Transverse colon (tissue), 4 donors: ENCODE results near the gene NUAK2. TPM values are rescaled to one million over a fixed set of nuclear protein-coding genes. Genes with fewer than 3 reads are reported as not detected.

Experiments
- DNase-seq: peaks from one replicate; pipeline ENCODE4 v3.0.0-alpha.2; 2019
- H3K27ac ChIP-seq, 4 donors: fragments of 200-600 bp; sonication (generic); 2 replicates each; pipeline ENCODE4 v1.5.1; 2016 to 2018; ENCODE audit warnings: inconsistent platforms in 4 of 4
- H3K27me3 ChIP-seq: fragments of 200-600 bp; sonication (generic); 2 replicates; pipeline ENCODE4 v1.5.1; 2017; ENCODE audit warnings: inconsistent platforms
- H3K36me3 ChIP-seq, 4 donors: fragments of 200-600 bp; sonication (generic); 2 replicates each; pipeline ENCODE4 v1.5.1; 2017 to 2019; ENCODE audit warnings: inconsistent platforms in 4 of 4
- H3K4me1 ChIP-seq, 4 donors: fragments of 200-600 bp; sonication (generic); 2 replicates each; pipeline ENCODE4 v1.5.1; 2017 to 2020; ENCODE audit warnings: inconsistent platforms in 4 of 4
- H3K4me3 ChIP-seq, 4 donors: fragments of 200-600 bp; sonication (generic); 1 replicate in 1 of 4; 2 replicates in 3 of 4; pipeline versions ENCODE4 v1.5.1 to v1.6.1; 2017 to 2019; ENCODE audit warnings: inconsistent platforms in 4 of 4
- H3K9me3 ChIP-seq, 2 donors: fragments of 200-600 bp; sonication (generic); 2 replicates each; pipeline ENCODE4 v1.5.1; 2017 to 2019; ENCODE audit warnings: inconsistent platforms in 2 of 2
- CTCF ChIP-seq, 5 experiments: fragments of 200-600 bp in 3 of 5; fragments of 450-650 bp in 2 of 5; sonication (generic) in 3 of 5; IDR thresholded peaks; 1 replicate in 2 of 5; 2 replicates in 3 of 5; pipeline ENCODE4 v1.5.1; 2016 to 2017; ENCODE audit warnings: antibody characterized with exemption in 5 of 5, inconsistent platforms in 3 of 5, mild to moderate bottlenecking in 2 of 5, moderate library complexity in 1 of 5
- EP300 ChIP-seq: sonication (generic); formaldehyde crosslinking; IDR thresholded peaks from one replicate; pipeline ENCODE4 v1.6.1; 2017; ENCODE audit warnings: antibody characterized with exemption, low read depth
- POLR2A ChIP-seq: fragments of 450-650 bp; IDR thresholded peaks from one replicate; pipeline ENCODE4 v1.6.1; 2016; ENCODE audit warnings: antibody characterized with exemption, mild to moderate bottlenecking, moderate library complexity
- POLR2AphosphoS5 ChIP-seq, 3 donors: sonication (generic); formaldehyde crosslinking; IDR thresholded peaks; one replicate each; pipeline ENCODE4 v1.6.1; 2016; ENCODE audit warnings: antibody characterized with exemption in 3 of 3
- WGBS, 2 donors: methylation state at CpG; one replicate each; pipeline ENCODE4 v1.1.5; 2018; ENCODE audit warnings: low coverage in 1 of 2; 5-methylcytosine and 5-hydroxymethylcytosine counted together
- in situ Hi-C, 4 donors: fragments of 200-750 bp; cut with MboI; loops; one replicate each; pipeline versions ENCODE4 v1.15.0 to v1.15.1; 2017; ENCODE audit warnings: low sequenced_read_pairs in 3 of 4, low pct_ligation_motif_present in 1 of 4, low pct_unique_long_range_greater_than_20kb in 1 of 4
- intact Hi-C: fragments of 100-400 bp; cut with DNase I; formaldehyde crosslinking; loops from one replicate; pipeline ENCODE4 v1.15.1; 2023; ENCODE audit warnings: low total_unique reads
- total RNA-seq, 4 donors: library from RNA; depleted of rRNA; stranded (reverse); fragments of >200 nt; gene quantifications; one replicate each; pipeline ENCODE4 v1.1.0, GENCODE V29; 2016

The NUAK2 gene
- total RNA-seq, 4 donors from 2014 or later = 12.5 to 46.8 (median 24.4) TPM

- in situ Hi-C loops = no loop called here
- DNase-seq = no peak
- Histone ChIP-seq H3K9me3 (no peaks in the 10 kb centered on the region), H3K36me3 (peaks cover 0 to 6% (median 2%) of the 10 kb centered on the region in 4 donors), H3K27ac (peak overlapping the region; percentile 84 to 93 (median 90)), H3K4me1 (peaks cover 48 to 92% (median 67%) of the 10 kb centered on the region in 4 donors), H3K4me3 (no peak overlapping the region), H3K27me3 (no peaks in the 10 kb centered on the region)
- intact Hi-C loops = no loop called here
- WGBS, 2 donors = 73% methylated on average over 5 of the region's 5 CpGs; no CpG with 5 or more reads in 1 of the 2 donors
- TF ChIP-seq POLR2A (no peak), POLR2AphosphoS5 (IDR thresholded peaks at IDR 0.05) (no peak), EP300 (no peak), CTCF (IDR thresholded peaks at IDR 0.05) (no peak)
These were observed 6.4 kb downstream of the NUAK2 start for GRCh38 chr1:205315008-205315618.

DNA sequence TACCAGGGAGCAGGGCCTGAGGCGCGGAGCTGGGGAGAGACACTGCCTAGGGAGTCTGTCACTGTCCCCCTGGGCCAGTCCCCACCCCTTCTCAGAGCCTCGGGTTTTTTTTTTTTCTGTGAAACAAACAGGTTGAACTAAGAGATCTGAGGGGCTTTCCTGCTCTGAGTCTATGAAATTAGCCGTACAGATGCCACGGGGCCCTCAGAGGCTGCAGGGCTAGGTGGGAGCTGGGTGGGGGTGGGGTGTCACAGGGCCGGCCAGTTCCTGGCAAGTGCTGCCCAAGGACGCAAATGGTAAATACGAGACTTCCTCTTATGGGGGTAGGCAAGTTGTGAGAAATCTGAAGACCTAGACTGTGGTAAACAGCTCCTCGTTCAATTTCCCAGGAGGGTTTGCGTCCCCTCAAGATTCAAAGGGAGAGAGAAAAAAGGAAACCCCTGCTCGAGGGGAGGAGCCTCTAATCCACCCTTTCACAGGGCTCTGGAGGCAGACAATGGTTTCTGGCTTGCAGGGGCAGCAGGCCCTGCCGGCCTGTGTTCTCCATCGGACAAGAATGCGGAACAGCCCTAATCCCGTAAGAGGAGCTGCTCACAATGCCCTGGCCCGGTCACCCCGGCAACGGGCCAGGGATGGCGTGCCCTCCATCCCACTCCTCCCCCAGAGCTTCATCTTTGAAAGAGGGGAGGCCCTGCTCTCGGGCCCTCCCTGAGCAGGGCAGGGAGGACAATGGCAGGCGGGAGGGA, 7.8 kb downstream of the NUAK2 start:
- peak overlapping the region; percentile 84 to 93 (median 90) for H3K27ac ChIP-seq
- peak overlapping the region in 1 of 4 donors; percentile 17 for H3K4me3 ChIP-seq
- H3K9me3 ChIP-seq = no peaks in the 10 kb centered on the region
- H3K36me3 ChIP-seq = peaks cover 0 to 6% (median 2%) of the 10 kb centered on the region in 4 donors
- 26 to 28% methylated on average over 6 to 21 of the region's 21 CpGs for WGBS, 2 donors
- in situ Hi-C loops (no loop called here), intact Hi-C loops (no loop called here)
- TF ChIP-seq POLR2AphosphoS5 (IDR thresholded peaks at IDR 0.05) = no peak
- TF ChIP-seq EP300 = no peak
- no peak for TF ChIP-seq POLR2A
- no peak for TF ChIP-seq CTCF (IDR thresholded peaks at IDR 0.05)
- H3K27me3 ChIP-seq = no peaks in the 10 kb centered on the region
- DNase-seq = peak; percentile 49
- H3K4me1 ChIP-seq = peaks cover 40 to 94% (median 61%) of the 10 kb centered on the region in 4 donors

- peaks cover 37 to 94% (median 61%) of the 10 kb centered on the region in 4 donors for H3K4me1 ChIP-seq
- TF ChIP-seq EP300 (no peak), POLR2AphosphoS5 (IDR thresholded peaks at IDR 0.05) (no peak), CTCF (IDR thresholded peaks at IDR 0.05) (no peak), POLR2A (no peak)
These were observed 8.5 kb downstream of the NUAK2 start for GRCh38 chr1:205312866-205313562.

More at GRCh38 chr1:205312866-205313562, 8.5 kb downstream of the NUAK2 start:
- intact Hi-C loops (no loop called here), in situ Hi-C loops (no loop called here)
- H3K4me3 ChIP-seq = peak overlapping the region in 1 of 4 donors; percentile 17
- DNase-seq = no peak
- peaks cover 0 to 12% (median 3%) of the 10 kb centered on the region in 4 donors for H3K36me3 ChIP-seq
- no peaks in the 10 kb centered on the region for H3K9me3 ChIP-seq
- peak overlapping the region; percentile 84 to 93 (median 90) for H3K27ac ChIP-seq
- H3K27me3 ChIP-seq = no peaks in the 10 kb centered on the region
- WGBS, 2 donors = 49 to 53% methylated on average over 8 to 10 of the region's 10 CpGs
